Adrenal gland (tissue), 12 donors: Measurements from ENCODE around the gene DRC3. TPM values are rescaled to one million over a fixed set of nuclear protein-coding genes. Genes with fewer than 3 reads are reported as not detected.

Source experiments
- DNase-seq, 7 donors: peaks; one replicate each; pipeline ENCODE4 v3.0.0-alpha.2; 2019 to 2020
- H3K27ac ChIP-seq, 5 donors: fragments of 200-600 bp; sonication (generic) in 4 of 5; 1 replicate in 3 of 5; 2 replicates in 2 of 5; pipeline versions ENCODE4 v1.5.1 to v1.8.0; 2016 to 2020; ENCODE audit warnings: mild to moderate bottlenecking in 1 of 5
- H3K27me3 ChIP-seq: fragments of 200-600 bp; 2 replicates; pipeline ENCODE4 v1.8.0; 2021
- H3K36me3 ChIP-seq, 2 donors: fragments of 200-600 bp; replicated peaks in 1 of 2; 1 replicate in 1 of 2; 2 replicates in 1 of 2; pipeline versions ENCODE4 v1.5.1 to v1.8.0; 2018 to 2022
- H3K4me1 ChIP-seq, 2 donors: fragments of 200-600 bp; replicated peaks in 1 of 2; 1 replicate in 1 of 2; 2 replicates in 1 of 2; pipeline versions ENCODE4 v1.5.1 to v1.8.0; 2018 to 2021
- H3K4me3 ChIP-seq, 4 donors: fragments of 200-600 bp; sonication (generic) in 3 of 4; one replicate each; pipeline ENCODE4 v1.5.1; 2016 to 2018
- H3K9me3 ChIP-seq, 3 donors: fragments of 200-600 bp; sonication (generic) in 1 of 3; replicated peaks in 1 of 3; 1 replicate in 2 of 3; 2 replicates in 1 of 3; pipeline versions ENCODE4 v1.5.1 to v1.8.0; 2016 to 2021
- CTCF ChIP-seq, 6 experiments: fragments of 450-650 bp in 4 of 6; fragments of 200-600 bp in 2 of 6; sonication (generic) in 1 of 6; IDR thresholded peaks; 1 replicate in 5 of 6; 2 replicates in 1 of 6; pipeline versions ENCODE4 v1.5.1 to v1.8.0; 2016 to 2021; ENCODE audit warnings: antibody characterized with exemption in 6 of 6, mild to moderate bottlenecking in 2 of 6, moderate library complexity in 1 of 6
- POLR2A ChIP-seq, 2 donors: fragments of 450-650 bp; IDR thresholded peaks; one replicate each; pipeline ENCODE4 v1.6.1; 2017; ENCODE audit warnings: antibody characterized with exemption in 2 of 2, mild to moderate bottlenecking in 2 of 2, moderate library complexity in 1 of 2
- WGBS, 4 donors: extraction: QIAGEN DNeasy Blood & Tissue Kit in 2 of 4; methylation state at CpG; one replicate each; pipeline versions ENCODE4 v1.1.5 to v1.1.7; 2013 to 2017; 5-methylcytosine and 5-hydroxymethylcytosine counted together
- intact Hi-C, 2 donors: fragments of 100-400 bp; cut with DNase I; formaldehyde crosslinking; loops; one replicate each; pipeline versions ENCODE4 v1.14.1 to v1.15.0; 2022 to 2023
- polyA plus RNA-seq, 3 donors: library from polyadenylated mRNA; stranded (reverse); fragments of 200-250 nt in 2 of 3; fragments of 350-450 nt in 1 of 3; fragmentation: Illumina TruSeq in 1 of 3; extraction: RNeasy Lipid Tissue Mini Kit (QIAGEN cat#74804) in 1 of 3; gene quantifications; one replicate each; pipeline ENCODE4 v1.2.3, GENCODE V29; 2013 to 2014
- total RNA-seq, 9 donors: library from RNA; depleted of rRNA in 4 of 9; stranded (reverse); fragments of >200 nt in 4 of 9; fragments of 120-200 nt in 1 of 9; fragmentation: NEBNext Ultra II Directional in 1 of 9; extraction: Animal tissue kit (Norgen Biotek cat#: 25700) in 1 of 9; gene quantifications; one replicate each; pipeline versions ENCODE4 v1.1.0 to v1.2.4, GENCODE V29; 2013 to 2023
- donor health status: healthy with polysubstance abuse.
- donor health status: Bipolar disorder and iron deficiency.
- donor health status: DM: yes; HTN: yes; CAD: no.
- donor health status: DM: no; HTN: no; CAD: no.
- donor health status: DM: no; HTN: no; CAD: no.
- donor health status: DM: yes; HTN: yes; CAD: no.

DRC3 gene
- total and polyA plus RNA-seq, 12 donors = 0.17 to 21.3 (median 3.6) TPM

- H3K27me3 ChIP-seq = no peaks in the 10 kb centered on the region
- no peaks in the 10 kb centered on the region for H3K4me1 ChIP-seq
- TF ChIP-seq CTCF (IDR thresholded peaks at IDR 0.05) (no peak), POLR2A (IDR thresholded peaks at IDR 0.05) (no peak)
- H3K4me3 ChIP-seq = no peak overlapping the region
- no peak for DNase-seq
- intact Hi-C loops = no loop called here
- no peak overlapping the region for H3K27ac ChIP-seq
- H3K36me3 ChIP-seq = no peaks in the 10 kb centered on the region
- WGBS, 4 donors = 79 to 87% (median 83%) methylated on average over 9 to 14 of the region's 14 CpGs
- H3K9me3 ChIP-seq = no peaks in the 10 kb centered on the region
Measured at GRCh38 chr17:17978481-17979424, 6.1 kb downstream of the DRC3 start.

- Histone ChIP-seq H3K27me3 (no peaks in the 10 kb centered on the region), H3K36me3 (no peaks in the 10 kb centered on the region), H3K27ac (no peak overlapping the region), H3K4me3 (no peak overlapping the region), H3K4me1 (no peaks in the 10 kb centered on the region), H3K9me3 (no peaks in the 10 kb centered on the region)
- no peak for DNase-seq
- WGBS, 4 donors = 83 to 89% (median 86%) methylated on average over 1 to 3 of the region's 3 CpGs; no CpG with 5 or more reads in 1 of the 4 donors
- intact Hi-C loops = loop anchor here in 1 of 2 donors (10.0 kb wide), 1 partner anchor 55 kb away; the partner anchor contains the start of genes ATPAF2 and GID4
- TF ChIP-seq CTCF (IDR thresholded peaks at IDR 0.05) = no peak
- no peak for TF ChIP-seq POLR2A (IDR thresholded peaks at IDR 0.05)
Measured at GRCh38 chr17:17979778-17980177, 7.1 kb downstream of the DRC3 start.

GRCh38 chr17:17981330-17981729 lies 8.7 kb downstream of the DRC3 start:
- no peak overlapping the region for H3K4me3 ChIP-seq
- no peaks in the 10 kb centered on the region for H3K36me3 ChIP-seq
- no peak for DNase-seq
- TF ChIP-seq POLR2A (IDR thresholded peaks at IDR 0.05) (no peak), CTCF (IDR thresholded peaks at IDR 0.05) (no peak)
- WGBS, 4 donors = 81 to 94% (median 84%) methylated on average over 7 to 9 of the region's 9 CpGs
- H3K9me3 ChIP-seq = no peaks in the 10 kb centered on the region
- H3K27me3 ChIP-seq = no peaks in the 10 kb centered on the region
- intact Hi-C loops = loop anchor here in 1 of 2 donors (10.0 kb wide), 1 partner anchor 53 kb away; the partner anchor contains the start of genes ATPAF2 and GID4
- no peaks in the 10 kb centered on the region for H3K4me1 ChIP-seq
- no peak overlapping the region for H3K27ac ChIP-seq

GRCh38 chr17:17982801-17983200 lies 10.1 kb downstream of the DRC3 start:
- no peaks in the 10 kb centered on the region for H3K4me1 ChIP-seq

More at GRCh38 chr17:17982801-17983200, 10.1 kb downstream of the DRC3 start:
- Histone ChIP-seq H3K27me3 (no peaks in the 10 kb centered on the region), H3K27ac (no peak overlapping the region), H3K36me3 (no peaks in the 10 kb centered on the region), H3K4me3 (no peak overlapping the region), H3K9me3 (no peaks in the 10 kb centered on the region)
- intact Hi-C loops = loop anchor here in 1 of 2 donors (10.0 kb wide), 1 partner anchor 52 kb away; the partner anchor contains the start of genes ATPAF2 and GID4
- no peak for DNase-seq
- WGBS, 4 donors = 94 to 97% (median 95%) methylated on average over 9 of the region's 9 CpGs
- no peak for TF ChIP-seq CTCF (IDR thresholded peaks at IDR 0.05)
- no peak for TF ChIP-seq POLR2A (IDR thresholded peaks at IDR 0.05)
